GM18907 (cell line): Measurements from ENCODE around the gene PMPCA.

Source experiments
- ATAC-seq: cut with Tn5 transposase; IDR thresholded peaks from one replicate; pipeline ENCODE4 v1.9.1; 2021; ENCODE audit warnings: mild to moderate bottlenecking, moderate library complexity; ENCODE audit not compliant: unreplicated experiment

The PMPCA gene

GRCh38 chr9:136373300-136374182, 36.9 kb upstream of the PMPCA start, which contains the start of gene CARD9:
Gene CARD9 (minus strand): TSS chr9:136373669. CDS start chr9:136372078, 1,591 bp downstream.
- ATAC-seq: no peak

GRCh38 chr9:136374183-136374575, 36.3 kb upstream of the PMPCA start:
- no peak for ATAC-seq

- ATAC-seq: no peak
These were observed 35.4 kb upstream of the PMPCA start for GRCh38 chr9:136375096-136375495.

GRCh38 chr9:136376457-136376856, 34.0 kb upstream of the PMPCA start:
- ATAC-seq: no peak

- ATAC-seq: no peak
These were observed 32.9 kb upstream of the PMPCA start for GRCh38 chr9:136377341-136378169.

GRCh38 chr9:136378170-136379002, 32.1 kb upstream of the PMPCA start:
- ATAC-seq: no peak

GRCh38 chr9:136379003-136379287, 31.5 kb upstream of the PMPCA start:
- ATAC-seq: no peak

GRCh38 chr9:136379401-136379800, 31.1 kb upstream of the PMPCA start:
- no peak for ATAC-seq

- no peak for ATAC-seq
These were observed 30.6 kb upstream of the PMPCA start for GRCh38 chr9:136379891-136380290.

- ATAC-seq: no peak
These were observed 30.1 kb upstream of the PMPCA start for GRCh38 chr9:136380381-136380780.

- no peak for ATAC-seq
These were observed 29.1 kb upstream of the PMPCA start for GRCh38 chr9:136381311-136381710.

GRCh38 chr9:136381966-136382513, 28.4 kb upstream of the PMPCA start:
- no peak for ATAC-seq

- ATAC-seq: no peak
These were observed 27.0 kb upstream of the PMPCA start for GRCh38 chr9:136383436-136383835.

GRCh38 chr9:136385015-136385414, 25.4 kb upstream of the PMPCA start:
- no peak for ATAC-seq

- ATAC-seq: no peak
These were observed 24.4 kb upstream of the PMPCA start for GRCh38 chr9:136386018-136386417.

- no peak for ATAC-seq
These were observed 23.2 kb upstream of the PMPCA start for GRCh38 chr9:136387217-136387616.

GRCh38 chr9:136389396-136389795, 21.1 kb upstream of the PMPCA start:
- no peak for ATAC-seq

- no peak for ATAC-seq
These were observed 18.5 kb upstream of the PMPCA start for GRCh38 chr9:136391737-136392537.

- no peak for ATAC-seq
These were observed 17.7 kb upstream of the PMPCA start for GRCh38 chr9:136392538-136393449.
